Measurements from ENCODE around the gene MAP2K6.

Gene MAP2K6

GRCh38 chr17:69427486-69428197 is 13.1 kb downstream of the MAP2K6 start:
- no peak for DNase-seq

DNA sequence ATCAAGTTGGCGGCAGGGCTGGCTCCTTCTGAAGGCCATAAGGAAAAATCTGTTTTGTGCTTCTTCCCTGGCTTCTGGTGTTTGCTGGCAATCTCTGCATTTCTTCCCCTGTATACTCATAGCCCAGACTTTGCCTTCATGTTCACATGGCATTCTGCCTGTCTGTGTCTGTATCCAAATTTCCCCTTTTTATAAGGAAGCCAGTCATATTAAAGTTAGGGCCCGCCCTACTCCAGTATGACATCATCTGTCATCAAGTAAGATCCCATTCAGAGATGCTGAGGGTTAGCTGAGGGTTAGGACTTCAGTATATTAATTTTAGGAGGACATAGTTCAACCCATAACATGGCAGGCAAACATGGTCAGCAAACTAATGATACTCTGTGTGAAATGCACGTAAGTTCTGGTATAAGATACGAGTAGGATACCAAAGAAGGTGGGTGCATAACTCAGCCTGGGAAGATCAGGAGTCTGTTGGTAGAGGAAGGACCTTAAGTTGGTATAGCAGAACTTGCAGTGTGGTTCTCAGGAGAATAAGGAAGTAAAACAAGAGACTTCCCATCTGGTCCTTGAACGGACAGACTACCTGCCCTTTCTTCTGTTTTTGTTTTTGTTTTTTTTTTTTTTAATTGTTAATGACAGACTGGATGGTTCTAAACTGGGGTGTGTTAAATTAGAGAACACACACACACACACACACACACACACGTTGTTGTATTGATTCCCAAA is 13.9 kb downstream of the MAP2K6 start:
- no peak for DNase-seq

DNA sequence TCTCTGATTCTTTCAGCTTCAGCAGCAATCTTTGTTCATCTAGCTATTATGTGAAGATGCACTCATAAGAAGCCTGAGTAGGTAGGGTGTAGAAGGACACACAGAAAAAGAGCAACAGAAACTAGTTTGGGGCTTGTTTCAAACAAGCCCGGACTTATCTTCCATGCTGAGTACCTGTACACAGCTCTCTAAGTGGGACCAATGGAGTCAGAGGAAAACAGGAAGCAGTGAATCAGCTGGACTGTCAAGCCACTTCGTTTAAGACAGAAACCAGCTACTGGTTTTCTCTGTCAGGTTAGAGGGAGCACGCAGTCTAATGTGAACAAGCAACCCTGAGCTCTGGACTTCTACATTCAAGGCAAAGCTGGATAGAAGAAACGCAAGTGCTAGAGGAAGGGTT is 16.0 kb downstream of the MAP2K6 start:
- DNase-seq, result no peak

- no peak for DNase-seq
Observed at GRCh38 chr17:69431835-69432234, 17.3 kb downstream of the MAP2K6 start.

GRCh38 chr17:69433093-69433492 is 18.6 kb downstream of the MAP2K6 start:
- no peak for DNase-seq

- DNase-seq, result no peak
Observed at GRCh38 chr17:69434164-69434579, 19.7 kb downstream of the MAP2K6 start.

DNA sequence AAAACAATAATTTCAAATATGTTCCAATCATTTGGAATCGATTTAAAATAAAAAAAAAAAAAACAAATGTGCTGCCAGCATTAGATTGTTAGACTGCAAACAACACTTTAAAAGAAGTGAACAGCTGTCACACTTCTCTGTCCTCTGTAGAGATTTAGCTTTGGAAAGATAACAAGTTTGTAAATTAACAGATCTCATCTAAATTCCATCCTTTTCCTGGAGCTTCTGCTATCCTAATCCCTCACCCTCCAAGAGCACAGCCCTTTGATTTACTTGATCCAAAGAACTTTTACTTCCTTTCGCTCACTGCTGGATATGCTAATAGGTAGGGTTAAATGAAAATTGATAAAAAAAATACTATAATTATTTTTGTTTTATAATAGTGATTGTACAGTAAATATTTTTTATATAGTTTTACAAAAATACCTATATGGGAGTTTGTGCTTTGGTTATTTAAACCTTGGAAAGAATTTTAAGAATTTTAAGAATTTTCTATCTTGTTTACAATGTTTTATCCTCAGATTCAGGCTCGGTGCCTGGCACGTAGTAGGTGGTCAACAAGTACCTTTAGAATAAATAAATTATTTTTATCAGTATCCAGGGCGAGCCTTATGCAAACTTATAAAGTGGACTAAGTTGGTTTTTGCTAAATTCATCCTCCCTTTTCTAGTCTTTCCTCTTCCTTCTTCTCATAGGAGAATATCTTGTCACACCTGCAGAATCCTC is 21.6 kb downstream of the MAP2K6 start:
- no peak for DNase-seq

GRCh38 chr17:69437475-69437874 is 23.0 kb downstream of the MAP2K6 start:
- no peak for DNase-seq

GRCh38 chr17:69438776-69439175 is 24.3 kb downstream of the MAP2K6 start:
- no peak for DNase-seq

DNA sequence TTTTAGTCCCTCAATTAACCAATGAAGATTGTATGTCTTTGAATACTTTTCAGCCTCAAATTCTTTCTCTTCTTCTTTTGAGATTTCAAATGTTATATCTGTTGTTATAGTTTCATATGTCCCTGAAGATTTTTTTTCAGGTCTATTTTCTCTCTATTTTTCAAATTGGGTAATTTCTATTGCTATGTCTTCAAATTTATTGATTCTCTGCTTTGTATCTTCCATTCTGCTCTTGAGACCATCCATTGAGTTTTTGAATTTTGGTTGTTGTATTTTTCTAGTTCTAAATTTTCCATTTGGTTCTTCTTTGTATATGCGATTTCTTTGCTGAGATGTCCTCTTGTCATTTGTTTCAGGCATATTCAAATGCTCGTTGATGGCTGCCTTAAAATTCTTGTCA is 26.7 kb downstream of the MAP2K6 start:
- DNase-seq, result no peak

- DNase-seq, result no peak
Observed at GRCh38 chr17:69443138-69443537, 28.6 kb downstream of the MAP2K6 start.

- DNase-seq, result no peak
Observed at GRCh38 chr17:69444023-69444422, 29.5 kb downstream of the MAP2K6 start.

DNA sequence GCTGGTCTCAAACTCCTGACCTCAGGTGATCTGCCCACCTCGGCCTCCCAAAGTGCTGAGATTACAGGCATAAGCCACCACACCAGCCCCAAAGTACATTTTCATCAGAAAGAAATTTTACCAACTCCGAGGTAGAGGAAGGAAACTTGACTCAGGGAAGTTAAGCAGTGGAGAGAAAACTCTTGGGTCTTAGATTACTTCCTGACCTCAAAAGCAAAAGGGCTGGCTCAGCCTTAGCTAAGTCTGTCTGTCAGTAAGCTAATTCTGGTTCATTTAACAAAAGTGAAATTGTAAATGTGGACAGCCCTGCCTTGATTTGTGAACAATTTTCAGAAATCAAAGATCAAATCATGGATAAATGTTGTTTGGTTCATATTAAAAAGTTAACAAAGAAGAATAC is 30.6 kb downstream of the MAP2K6 start:
- no peak for DNase-seq

GRCh38 chr17:69447726-69448125 is 33.2 kb downstream of the MAP2K6 start:
- DNase-seq, result no peak

GRCh38 chr17:69448431-69449102 is 34.1 kb downstream of the MAP2K6 start:
- DNase-seq, result no peak

GRCh38 chr17:69450131-69450530 is 35.6 kb downstream of the MAP2K6 start:
- DNase-seq, result no peak

- DNase-seq, result no peak
Observed at GRCh38 chr17:69450918-69451317, 36.4 kb downstream of the MAP2K6 start.

GRCh38 chr17:69451416-69452394 is 37.2 kb downstream of the MAP2K6 start:
- no peak for DNase-seq

GRCh38 chr17:69452664-69453260 is 38.3 kb downstream of the MAP2K6 start:
- DNase-seq, result no peak

DNA sequence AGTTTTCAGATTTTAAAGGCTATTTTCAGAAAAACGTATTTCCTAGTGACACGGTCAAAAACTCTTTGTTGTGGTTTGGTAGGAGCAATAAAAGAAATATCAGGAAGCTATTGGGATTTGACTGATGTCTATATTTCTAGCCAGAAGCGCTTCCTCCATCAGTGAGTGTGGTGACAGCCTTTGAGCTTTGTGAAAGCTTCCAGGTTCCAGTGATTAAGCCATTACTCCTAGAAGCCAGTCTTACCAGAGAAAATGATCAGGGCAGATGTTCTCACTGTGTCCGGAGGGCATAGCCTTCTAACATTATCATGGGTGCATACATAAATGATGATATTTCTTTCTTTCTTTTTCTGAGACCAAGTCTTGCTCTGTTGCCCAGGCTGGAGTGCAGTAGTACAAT is 39.6 kb downstream of the MAP2K6 start:
- no peak for DNase-seq

GRCh38 chr17:69455040-69455439 is 40.5 kb downstream of the MAP2K6 start:
- DNase-seq, result no peak

DNA sequence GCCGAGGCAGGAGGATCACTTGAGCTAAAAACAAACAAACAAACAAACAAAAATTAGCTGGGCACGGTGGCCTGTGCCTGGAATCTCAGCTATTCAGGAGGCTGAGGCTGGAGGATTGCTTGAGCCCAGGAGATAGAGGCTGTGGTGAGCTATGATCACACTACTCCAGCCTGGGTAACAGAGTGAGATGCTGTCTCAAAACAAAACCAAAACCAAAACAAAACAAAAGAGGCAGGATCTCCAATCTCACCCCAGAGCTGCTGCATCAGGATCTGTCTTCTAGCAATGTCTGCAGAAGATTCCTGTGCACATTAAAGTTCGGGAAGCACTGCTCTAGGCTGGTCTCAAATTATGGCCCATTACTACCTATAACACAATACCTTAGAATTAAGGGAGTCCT is 43.1 kb downstream of the MAP2K6 start:
- no peak for DNase-seq
